ENCODE results near the gene IRF2BPL.

IRF2BPL gene
- total RNA-seq: 112 to 210 (median 120) reads per million in 3 donors

GRCh38 chr14:77028384-77029231 is at the start of gene IRF2BPL:
IRF2BPL (minus strand) TSS chr14:77028708; CDS start chr14:77027792, 916 bp downstream.
- peak within 1 kb of the TSS; percentile 83 for H3K4me3 ChIP-seq (ENCODE audit: insufficient read depth, low read depth, low read length, poor library complexity, severe bottlenecking)
- peaks cover 69% of the 10 kb centered on the region for H3K4me1 ChIP-seq (ENCODE audit: control insufficient read depth, insufficient read depth, low read length, poor library complexity, severe bottlenecking)
- H3K27me3 ChIP-seq (replicated peaks; ENCODE audit: control insufficient read depth, insufficient read depth, low read length, poor library complexity, severe bottlenecking): no peaks in the 10 kb centered on the region
- H3K36me3 ChIP-seq (ENCODE audit: control insufficient read depth, insufficient read depth, low read length): peaks cover 8% of the 10 kb centered on the region
- no peaks in the 10 kb centered on the region for H3K9me3 ChIP-seq (ENCODE audit: control insufficient read depth, low read length)
- H3K27ac ChIP-seq (ENCODE audit: insufficient read depth, low read length, poor library complexity, severe bottlenecking): peak within 1 kb of the TSS; percentile 96
- DNase-seq: peak; percentile 91 to 92 (median 91)

- DNase-seq: no peak
- Histone ChIP-seq H3K36me3 (ENCODE audit: control insufficient read depth, insufficient read depth, low read length) (no peaks in the 10 kb centered on the region), H3K9me3 (ENCODE audit: control insufficient read depth, low read length) (no peaks in the 10 kb centered on the region), H3K4me3 (ENCODE audit: insufficient read depth, low read depth, low read length, poor library complexity, severe bottlenecking) (no peak overlapping the region), H3K27me3 (replicated peaks; ENCODE audit: control insufficient read depth, insufficient read depth, low read length, poor library complexity, severe bottlenecking) (no peaks in the 10 kb centered on the region), H3K27ac (ENCODE audit: insufficient read depth, low read length, poor library complexity, severe bottlenecking) (no peak overlapping the region), H3K4me1 (ENCODE audit: control insufficient read depth, insufficient read depth, low read length, poor library complexity, severe bottlenecking) (no peaks in the 10 kb centered on the region)
Measured at GRCh38 chr14:77077040-77077439, 48.5 kb upstream of the IRF2BPL start.

- H3K27me3 ChIP-seq (replicated peaks; ENCODE audit: control insufficient read depth, insufficient read depth, low read length, poor library complexity, severe bottlenecking): no peaks in the 10 kb centered on the region
- no peaks in the 10 kb centered on the region for H3K4me1 ChIP-seq (ENCODE audit: control insufficient read depth, insufficient read depth, low read length, poor library complexity, severe bottlenecking)
- no peaks in the 10 kb centered on the region for H3K9me3 ChIP-seq (ENCODE audit: control insufficient read depth, low read length)
- H3K27ac ChIP-seq (ENCODE audit: insufficient read depth, low read length, poor library complexity, severe bottlenecking): no peak overlapping the region
- H3K36me3 ChIP-seq (ENCODE audit: control insufficient read depth, insufficient read depth, low read length): no peaks in the 10 kb centered on the region
- no peak overlapping the region for H3K4me3 ChIP-seq (ENCODE audit: insufficient read depth, low read depth, low read length, poor library complexity, severe bottlenecking)
- no peak for DNase-seq
Measured at GRCh38 chr14:77076113-77076631, 47.7 kb upstream of the IRF2BPL start.

DNA sequence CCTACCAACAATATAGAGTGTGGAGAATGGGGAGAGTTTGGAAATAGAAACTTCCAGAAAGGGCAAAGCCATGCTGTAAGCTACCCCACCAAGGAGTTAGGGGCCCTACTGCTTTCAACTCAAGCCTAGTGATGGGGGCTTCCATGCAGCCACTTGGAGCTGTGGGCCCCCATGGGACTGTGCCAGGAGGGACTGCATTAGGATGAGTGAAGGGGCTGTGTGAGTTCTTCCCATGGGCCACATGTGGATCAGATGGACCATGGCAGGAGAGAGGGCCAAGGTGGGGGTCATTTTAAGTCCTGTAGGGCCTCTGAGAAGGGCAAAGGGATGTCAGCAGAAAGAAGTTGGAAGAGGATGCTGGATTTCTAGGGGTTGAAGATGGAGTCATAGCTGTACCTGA is 46.5 kb upstream of the IRF2BPL start:
- Histone ChIP-seq H3K9me3 (ENCODE audit: control insufficient read depth, low read length) (no peaks in the 10 kb centered on the region), H3K27me3 (replicated peaks; ENCODE audit: control insufficient read depth, insufficient read depth, low read length, poor library complexity, severe bottlenecking) (no peaks in the 10 kb centered on the region), H3K4me1 (ENCODE audit: control insufficient read depth, insufficient read depth, low read length, poor library complexity, severe bottlenecking) (no peaks in the 10 kb centered on the region), H3K27ac (ENCODE audit: insufficient read depth, low read length, poor library complexity, severe bottlenecking) (no peak overlapping the region), H3K36me3 (ENCODE audit: control insufficient read depth, insufficient read depth, low read length) (no peaks in the 10 kb centered on the region), H3K4me3 (ENCODE audit: insufficient read depth, low read depth, low read length, poor library complexity, severe bottlenecking) (no peak overlapping the region)
- DNase-seq: no peak

- H3K9me3 ChIP-seq (ENCODE audit: control insufficient read depth, low read length): no peaks in the 10 kb centered on the region
- H3K4me1 ChIP-seq (ENCODE audit: control insufficient read depth, insufficient read depth, low read length, poor library complexity, severe bottlenecking): peaks cover 3% of the 10 kb centered on the region
- H3K27ac ChIP-seq (ENCODE audit: insufficient read depth, low read length, poor library complexity, severe bottlenecking): no peak overlapping the region
- no peaks in the 10 kb centered on the region for H3K36me3 ChIP-seq (ENCODE audit: control insufficient read depth, insufficient read depth, low read length)
- H3K27me3 ChIP-seq (replicated peaks; ENCODE audit: control insufficient read depth, insufficient read depth, low read length, poor library complexity, severe bottlenecking): no peaks in the 10 kb centered on the region
- DNase-seq: no peak
- H3K4me3 ChIP-seq (ENCODE audit: insufficient read depth, low read depth, low read length, poor library complexity, severe bottlenecking): no peak overlapping the region
Measured at GRCh38 chr14:77071938-77072388, 43.5 kb upstream of the IRF2BPL start.

- no peak overlapping the region for H3K27ac ChIP-seq (ENCODE audit: insufficient read depth, low read length, poor library complexity, severe bottlenecking)
- H3K36me3 ChIP-seq (ENCODE audit: control insufficient read depth, insufficient read depth, low read length): no peaks in the 10 kb centered on the region
- no peaks in the 10 kb centered on the region for H3K27me3 ChIP-seq (replicated peaks; ENCODE audit: control insufficient read depth, insufficient read depth, low read length, poor library complexity, severe bottlenecking)
- peaks cover 3% of the 10 kb centered on the region for H3K4me1 ChIP-seq (ENCODE audit: control insufficient read depth, insufficient read depth, low read length, poor library complexity, severe bottlenecking)
- no peaks in the 10 kb centered on the region for H3K9me3 ChIP-seq (ENCODE audit: control insufficient read depth, low read length)
- DNase-seq: no peak
- no peak overlapping the region for H3K4me3 ChIP-seq (ENCODE audit: insufficient read depth, low read depth, low read length, poor library complexity, severe bottlenecking)
Measured at GRCh38 chr14:77069551-77069950, 41.0 kb upstream of the IRF2BPL start.

DNA sequence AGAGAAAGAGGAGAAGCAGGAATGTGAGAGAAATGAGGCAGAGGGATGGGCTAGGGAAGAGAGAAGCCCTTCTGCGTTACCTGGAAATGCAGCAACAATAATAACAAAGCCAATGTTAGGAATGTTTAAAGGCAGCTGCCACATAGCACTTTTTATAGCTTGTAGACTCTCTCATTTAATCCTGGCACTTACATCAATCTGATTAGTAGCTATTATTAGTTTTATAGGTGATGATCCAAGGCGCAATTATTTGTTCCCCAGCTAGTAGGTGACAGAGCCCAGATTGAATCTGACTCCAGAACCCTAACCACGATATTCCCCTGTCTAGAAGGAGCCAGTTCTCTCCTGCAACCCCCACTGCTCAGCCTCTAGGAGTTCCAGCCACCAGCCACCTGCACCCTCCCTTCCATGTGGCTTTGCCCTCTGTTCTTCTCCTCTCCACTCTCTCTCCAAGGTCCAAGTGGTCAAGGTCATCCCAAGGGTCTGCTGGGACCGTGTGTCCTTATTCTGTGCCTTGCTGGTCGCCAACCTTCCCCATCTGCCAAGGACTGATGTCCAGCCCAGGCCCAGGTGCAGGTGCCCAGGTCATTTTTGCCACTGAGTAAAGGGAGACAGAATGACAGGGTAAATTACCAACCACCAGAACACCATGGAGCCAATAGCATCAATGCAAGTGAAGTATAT is 40.2 kb upstream of the IRF2BPL start:
- DNase-seq: no peak
- Histone ChIP-seq H3K27me3 (replicated peaks; ENCODE audit: control insufficient read depth, insufficient read depth, low read length, poor library complexity, severe bottlenecking) (no peaks in the 10 kb centered on the region), H3K9me3 (ENCODE audit: control insufficient read depth, low read length) (no peaks in the 10 kb centered on the region), H3K36me3 (ENCODE audit: control insufficient read depth, insufficient read depth, low read length) (no peaks in the 10 kb centered on the region), H3K4me3 (ENCODE audit: insufficient read depth, low read depth, low read length, poor library complexity, severe bottlenecking) (no peak overlapping the region), H3K27ac (ENCODE audit: insufficient read depth, low read length, poor library complexity, severe bottlenecking) (no peak overlapping the region), H3K4me1 (ENCODE audit: control insufficient read depth, insufficient read depth, low read length, poor library complexity, severe bottlenecking) (peaks cover 3% of the 10 kb centered on the region)

DNA sequence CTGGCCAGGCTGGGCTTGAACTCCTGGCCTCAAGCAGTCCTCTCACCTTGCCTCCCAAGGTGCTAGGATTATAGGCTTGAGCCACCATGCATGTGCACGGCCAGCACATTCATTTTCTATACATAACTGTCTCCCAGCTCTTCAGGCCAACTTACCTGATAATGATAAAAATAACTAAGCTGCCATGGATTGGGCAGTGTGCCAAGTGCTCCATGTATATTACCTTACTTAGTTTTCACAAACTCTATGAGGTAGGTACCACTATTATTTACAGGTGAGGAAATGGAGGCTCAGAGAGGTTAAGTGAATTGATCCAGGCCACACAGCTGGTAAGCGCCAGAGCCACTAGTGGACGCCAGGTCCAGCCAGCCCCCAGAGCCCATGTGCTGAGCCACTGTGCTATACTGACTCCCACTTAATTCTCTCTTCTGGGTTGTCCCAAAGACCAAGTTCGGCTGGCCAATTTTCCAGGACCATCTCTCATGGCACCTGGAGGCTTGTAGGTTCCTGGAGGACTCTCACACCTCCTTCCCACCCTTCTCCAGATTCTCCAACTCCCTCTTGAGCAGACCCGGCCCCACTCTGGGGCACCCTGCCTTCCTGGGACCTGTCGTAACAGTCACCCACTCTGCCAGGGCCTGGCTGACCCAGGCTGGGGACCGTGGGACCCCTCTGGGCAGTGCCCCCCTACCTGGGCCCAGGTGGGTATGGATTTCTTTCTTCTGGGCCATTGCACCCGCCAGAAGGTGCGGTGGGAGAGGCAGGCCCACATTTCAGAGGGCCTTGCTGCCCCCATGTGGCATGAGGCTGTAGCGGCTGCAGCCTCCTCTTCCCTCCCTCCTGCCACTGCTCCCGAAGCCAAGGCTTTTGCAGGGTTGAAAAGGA is 39.4 kb upstream of the IRF2BPL start:
- Histone ChIP-seq H3K4me3 (ENCODE audit: insufficient read depth, low read depth, low read length, poor library complexity, severe bottlenecking) (no peak overlapping the region), H3K4me1 (ENCODE audit: control insufficient read depth, insufficient read depth, low read length, poor library complexity, severe bottlenecking) (peaks cover 3% of the 10 kb centered on the region), H3K9me3 (ENCODE audit: control insufficient read depth, low read length) (no peaks in the 10 kb centered on the region), H3K27me3 (replicated peaks; ENCODE audit: control insufficient read depth, insufficient read depth, low read length, poor library complexity, severe bottlenecking) (no peaks in the 10 kb centered on the region), H3K27ac (ENCODE audit: insufficient read depth, low read length, poor library complexity, severe bottlenecking) (no peak overlapping the region), H3K36me3 (ENCODE audit: control insufficient read depth, insufficient read depth, low read length) (no peaks in the 10 kb centered on the region)
- DNase-seq: peak; percentile 23 to 32 (median 23)

DNA sequence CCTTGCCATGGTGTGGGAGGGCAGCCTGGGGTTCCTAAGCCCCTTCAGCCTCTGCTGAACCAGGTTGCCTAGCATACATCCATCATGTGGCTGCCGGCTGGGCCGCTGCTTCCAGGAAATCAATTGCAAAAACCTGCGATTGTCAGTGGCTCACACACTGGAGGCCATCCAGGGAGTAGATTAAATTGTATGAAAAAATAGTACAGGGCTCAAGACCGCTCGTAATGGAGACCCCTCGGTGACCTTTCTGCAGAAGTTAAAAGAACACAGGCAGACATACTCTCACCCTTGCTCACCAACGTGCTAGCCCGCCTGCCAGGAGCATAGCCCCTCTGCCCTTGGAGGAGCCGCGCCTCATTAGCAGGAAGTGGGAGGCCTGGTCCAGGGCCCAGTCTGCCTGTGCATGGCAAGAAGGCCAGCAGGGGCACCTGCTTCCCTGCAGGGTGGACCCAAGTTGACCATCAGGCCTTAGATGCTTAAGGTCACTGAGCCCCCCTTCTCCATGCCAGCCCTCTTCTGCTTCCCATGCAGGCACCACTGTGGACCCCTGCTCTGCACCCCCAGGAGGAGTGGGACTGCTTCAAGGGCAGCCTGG is 38.2 kb upstream of the IRF2BPL start:
- peaks cover 3% of the 10 kb centered on the region for H3K4me1 ChIP-seq (ENCODE audit: control insufficient read depth, insufficient read depth, low read length, poor library complexity, severe bottlenecking)
- H3K9me3 ChIP-seq (ENCODE audit: control insufficient read depth, low read length): no peaks in the 10 kb centered on the region
- H3K36me3 ChIP-seq (ENCODE audit: control insufficient read depth, insufficient read depth, low read length): no peaks in the 10 kb centered on the region
- no peak for DNase-seq
- H3K4me3 ChIP-seq (ENCODE audit: insufficient read depth, low read depth, low read length, poor library complexity, severe bottlenecking): no peak overlapping the region
- no peak overlapping the region for H3K27ac ChIP-seq (ENCODE audit: insufficient read depth, low read length, poor library complexity, severe bottlenecking)
- H3K27me3 ChIP-seq (replicated peaks; ENCODE audit: control insufficient read depth, insufficient read depth, low read length, poor library complexity, severe bottlenecking): no peaks in the 10 kb centered on the region

Measured in effector memory CD4-positive, alpha-beta T cell (primary cell).